NB4 (cell line): ENCODE results near the gene SLC35F1.

ENCODE experiments used
- DNase-seq: peaks from one replicate; pipeline ENCODE4 v3.0.0; 2010; ENCODE audit warnings: low read depth
- H3K4me3 ChIP-seq: one replicate; pipeline ENCODE4 v1.5.1; 2011; ENCODE audit warnings: mild to moderate bottlenecking, low read depth, low read length, moderate library complexity
- MYC ChIP-seq: IDR thresholded peaks from 2 replicates; pipeline ENCODE4 v1.6.1; 2011; ENCODE audit warnings: low read depth, low read length
- POLR2A ChIP-seq: IDR thresholded peaks from 2 replicates; pipeline ENCODE4 v1.6.1; 2011; ENCODE audit warnings: mild to moderate bottlenecking; ENCODE audit not compliant: insufficient read length; ENCODE audit errors: extremely low read depth
- TF ChIP-seq, protein P1 (sequence below): IDR thresholded peaks from one replicate; pipeline ENCODE4 v1.5.1; 2012; ENCODE audit warnings: low read depth, low read length
- TF ChIP-seq, protein P2 (sequence below): IDR thresholded peaks from 2 replicates; pipeline ENCODE4 v1.6.1; 2011; ENCODE audit warnings: low read depth, low read length

The SLC35F1 gene

DNA sequence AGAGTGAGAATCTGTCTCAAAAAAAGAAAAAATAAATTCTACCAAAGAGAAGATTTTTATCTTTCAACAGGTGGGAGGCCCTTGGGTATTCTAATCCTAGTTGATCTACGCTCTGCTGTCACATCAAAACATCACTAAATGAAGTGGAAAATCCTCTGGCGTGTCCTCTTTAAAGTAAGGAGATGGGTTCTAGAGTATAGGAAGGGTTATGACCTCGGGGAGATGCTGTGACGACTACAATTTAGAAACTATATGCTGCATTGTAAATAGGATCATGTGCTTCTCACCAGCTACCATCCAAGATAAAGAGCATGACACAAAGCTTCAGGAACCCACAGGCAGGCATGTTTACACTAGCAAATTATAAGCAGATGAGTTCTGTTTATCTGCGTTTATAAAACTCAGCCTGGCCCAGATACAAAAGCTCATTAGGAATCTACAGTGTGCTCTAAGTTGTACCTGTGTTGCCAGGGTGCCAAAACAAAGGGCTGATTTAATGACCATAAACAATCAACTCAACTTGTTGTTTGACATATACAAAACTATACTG lies 443.9 kb downstream of the SLC35F1 start:
- H3K4me3 ChIP-seq = no peak overlapping the region
- DNase-seq = no peak
- TF ChIP-seq, protein P1, sequence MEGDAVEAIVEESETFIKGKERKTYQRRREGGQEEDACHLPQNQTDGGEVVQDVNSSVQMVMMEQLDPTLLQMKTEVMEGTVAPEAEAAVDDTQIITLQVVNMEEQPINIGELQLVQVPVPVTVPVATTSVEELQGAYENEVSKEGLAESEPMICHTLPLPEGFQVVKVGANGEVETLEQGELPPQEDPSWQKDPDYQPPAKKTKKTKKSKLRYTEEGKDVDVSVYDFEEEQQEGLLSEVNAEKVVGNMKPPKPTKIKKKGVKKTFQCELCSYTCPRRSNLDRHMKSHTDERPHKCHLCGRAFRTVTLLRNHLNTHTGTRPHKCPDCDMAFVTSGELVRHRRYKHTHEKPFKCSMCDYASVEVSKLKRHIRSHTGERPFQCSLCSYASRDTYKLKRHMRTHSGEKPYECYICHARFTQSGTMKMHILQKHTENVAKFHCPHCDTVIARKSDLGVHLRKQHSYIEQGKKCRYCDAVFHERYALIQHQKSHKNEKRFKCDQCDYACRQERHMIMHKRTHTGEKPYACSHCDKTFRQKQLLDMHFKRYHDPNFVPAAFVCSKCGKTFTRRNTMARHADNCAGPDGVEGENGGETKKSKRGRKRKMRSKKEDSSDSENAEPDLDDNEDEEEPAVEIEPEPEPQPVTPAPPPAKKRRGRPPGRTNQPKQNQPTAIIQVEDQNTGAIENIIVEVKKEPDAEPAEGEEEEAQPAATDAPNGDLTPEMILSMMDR = no peak
- TF ChIP-seq POLR2A (no peak), MYC (no peak)
- TF ChIP-seq, protein P2, sequence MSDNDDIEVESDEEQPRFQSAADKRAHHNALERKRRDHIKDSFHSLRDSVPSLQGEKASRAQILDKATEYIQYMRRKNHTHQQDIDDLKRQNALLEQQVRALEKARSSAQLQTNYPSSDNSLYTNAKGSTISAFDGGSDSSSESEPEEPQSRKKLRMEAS = no peak

DNA sequence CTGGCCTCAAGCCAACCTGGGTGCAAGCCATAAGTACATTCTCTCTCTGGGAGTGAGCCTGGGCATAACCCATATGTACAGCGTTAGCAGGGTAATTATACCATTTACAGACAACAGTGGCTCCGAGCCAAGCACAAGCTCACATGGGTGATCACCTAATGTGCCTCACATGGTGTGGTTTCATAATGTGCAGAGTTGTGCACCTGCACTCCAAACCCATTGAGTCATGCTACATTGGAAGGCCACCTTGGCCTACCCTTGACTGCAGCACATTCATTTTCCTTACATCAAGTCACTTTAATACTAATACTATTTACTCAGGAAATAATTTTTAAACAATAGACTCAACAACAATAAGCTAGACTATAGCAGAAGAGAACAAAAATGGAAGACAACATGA lies 446.5 kb downstream of the SLC35F1 start:
- H3K4me3 ChIP-seq = no peak overlapping the region
- no peak for DNase-seq
- TF ChIP-seq, protein P1 = no peak
- TF ChIP-seq, protein P2 = no peak
- TF ChIP-seq POLR2A = no peak
- no peak for TF ChIP-seq MYC

DNA sequence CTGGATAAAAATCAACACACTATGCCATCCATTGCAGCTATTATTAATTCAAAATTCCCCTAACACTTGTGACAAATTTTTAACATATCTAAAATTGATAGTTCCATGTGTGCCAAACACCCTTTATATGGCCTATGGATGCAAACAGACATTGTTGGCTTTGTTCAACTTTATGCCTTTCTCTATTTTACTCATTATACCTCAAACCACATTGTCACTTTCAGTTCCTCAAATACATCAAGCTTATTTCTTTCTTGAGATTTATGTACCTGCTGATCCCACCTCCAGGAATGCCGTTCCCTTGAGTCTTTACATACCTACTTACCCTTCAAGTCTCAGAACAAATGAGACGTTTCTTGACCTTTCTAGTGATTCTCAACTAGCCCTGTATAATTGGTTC lies 447.6 kb downstream of the SLC35F1 start:
- TF ChIP-seq MYC (no peak), POLR2A (no peak)
- TF ChIP-seq, protein P1 = no peak
- TF ChIP-seq, protein P2 = no peak
- no peak for DNase-seq
- H3K4me3 ChIP-seq = no peak overlapping the region

DNA sequence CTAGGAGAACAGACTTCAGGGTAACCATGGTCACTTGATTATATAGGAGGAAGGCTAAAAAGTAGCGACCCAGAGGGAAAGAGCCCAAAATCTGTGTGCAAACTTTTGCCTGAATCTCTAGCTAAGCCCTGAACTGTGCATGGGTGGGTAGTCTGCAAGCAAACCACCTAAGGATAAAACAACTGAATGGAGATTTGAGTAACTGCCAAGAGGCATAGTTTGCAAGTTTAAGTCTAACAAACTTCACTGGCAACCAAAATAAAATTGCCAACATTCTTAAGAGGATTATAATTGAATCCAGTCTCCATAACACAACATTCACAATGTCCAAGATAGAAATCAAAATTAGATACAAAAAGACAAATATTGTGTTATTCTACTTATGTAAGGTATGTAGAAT lies 449.0 kb downstream of the SLC35F1 start:
- H3K4me3 ChIP-seq = no peak overlapping the region
- TF ChIP-seq MYC (no peak), POLR2A (no peak)
- TF ChIP-seq, protein P1 = no peak
- TF ChIP-seq, protein P2 = no peak
- no peak for DNase-seq

DNA sequence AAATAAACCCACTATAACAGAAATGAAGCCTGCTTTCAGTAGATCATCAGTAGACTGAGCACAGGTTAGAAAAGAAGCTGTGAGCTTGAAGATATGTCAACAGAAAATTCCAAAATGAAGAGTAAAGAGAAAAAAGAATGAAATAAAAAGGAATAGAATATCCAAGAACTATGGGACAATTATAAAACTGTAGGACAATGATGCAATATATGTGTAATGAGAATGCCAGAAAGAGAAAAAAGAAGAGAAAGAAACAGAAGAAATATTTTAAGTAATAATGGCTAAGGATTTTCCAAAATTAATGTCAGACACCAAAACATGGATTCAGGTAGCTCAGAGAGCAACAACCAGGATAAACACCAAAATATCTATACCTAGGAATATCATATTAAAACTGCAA lies 449.6 kb downstream of the SLC35F1 start:
- no peak overlapping the region for H3K4me3 ChIP-seq
- TF ChIP-seq MYC (no peak), POLR2A (no peak)
- TF ChIP-seq, protein P1 = no peak
- TF ChIP-seq, protein P2 = no peak
- no peak for DNase-seq
